ENCODE data around the gene ESD. TPM values are rescaled to one million over a fixed set of nuclear protein-coding genes. Genes with fewer than 3 reads are reported as not detected.

The ESD gene
- total and polyA plus RNA-seq, 2 donors (not counting 3 experiments of a cell fraction or from before 2014, with no cell fraction given) = 45.3 to 81.1 TPM

DNA sequence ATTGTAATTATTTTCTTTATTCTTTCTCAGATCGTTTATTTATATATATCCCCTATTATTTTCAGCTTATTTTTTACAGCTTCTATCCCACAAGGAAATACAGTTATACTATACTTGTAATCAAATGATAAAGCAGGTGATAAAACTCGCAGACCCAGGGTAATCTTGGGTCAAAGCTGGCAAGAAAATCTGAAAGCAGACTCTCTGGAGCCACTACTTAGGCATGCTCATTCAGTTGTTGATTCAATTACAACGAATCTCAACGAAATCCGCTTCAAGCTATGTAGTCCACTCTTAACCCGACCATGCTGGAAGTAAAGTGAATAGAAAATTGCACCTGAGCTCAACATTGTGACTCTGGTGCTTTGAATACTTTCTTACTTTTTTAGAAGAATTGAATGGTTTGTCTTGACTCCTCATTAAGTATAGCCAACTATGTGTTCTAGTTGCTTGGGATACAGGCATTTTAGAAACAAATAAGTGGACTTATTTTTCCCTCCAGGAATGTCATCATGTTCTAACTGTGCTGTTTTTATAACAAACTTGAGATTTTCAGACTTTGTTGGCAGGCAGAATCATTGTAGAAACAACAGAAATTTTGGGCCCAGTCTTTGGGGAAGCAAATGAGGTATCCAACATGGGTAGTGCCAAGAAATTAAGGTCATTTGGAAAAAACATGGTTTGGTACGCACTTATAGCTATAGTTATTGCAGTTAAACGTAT is 21.4 kb downstream of the ESD start:
- CTCF ChIA-PET = interaction anchor here (0.9 to 3.0 kb wide), 2 partner anchors 10 to 55 kb away, joined by 3 to 14 read pairs; no protein-coding TSS in a partner anchor
- no peaks in the 10 kb centered on the region for H3K27me3 ChIP-seq (ENCODE audit: control insufficient read depth in 2 of 2, insufficient read depth in 2 of 2, low read length in 2 of 2)
- TF ChIP-seq EZH2 (IDR thresholded peaks at IDR 0.05; ENCODE audit: borderline replicate concordance, low read depth, low read length, severe bottlenecking) (no peak), POLR2AphosphoS5 (IDR thresholded peaks at IDR 0.05; ENCODE audit: insufficient read depth, low read depth, low read length) (no peak), MYC (IDR thresholded peaks at IDR 0.05; ENCODE audit: low read depth, low read length) (no peak), FOS (IDR thresholded peaks at IDR 0.05; ENCODE audit: borderline replicate concordance, insufficient read depth, low read length) (no peak), POLR2A (IDR thresholded peaks at IDR 0.05; ENCODE audit: low read depth, low read length) (no peak), GATA2 (IDR thresholded peaks at IDR 0.05; ENCODE audit: insufficient read depth, insufficient read length, low read depth, low read length) (no peak)
- TF ChIP-seq, protein P1, sequence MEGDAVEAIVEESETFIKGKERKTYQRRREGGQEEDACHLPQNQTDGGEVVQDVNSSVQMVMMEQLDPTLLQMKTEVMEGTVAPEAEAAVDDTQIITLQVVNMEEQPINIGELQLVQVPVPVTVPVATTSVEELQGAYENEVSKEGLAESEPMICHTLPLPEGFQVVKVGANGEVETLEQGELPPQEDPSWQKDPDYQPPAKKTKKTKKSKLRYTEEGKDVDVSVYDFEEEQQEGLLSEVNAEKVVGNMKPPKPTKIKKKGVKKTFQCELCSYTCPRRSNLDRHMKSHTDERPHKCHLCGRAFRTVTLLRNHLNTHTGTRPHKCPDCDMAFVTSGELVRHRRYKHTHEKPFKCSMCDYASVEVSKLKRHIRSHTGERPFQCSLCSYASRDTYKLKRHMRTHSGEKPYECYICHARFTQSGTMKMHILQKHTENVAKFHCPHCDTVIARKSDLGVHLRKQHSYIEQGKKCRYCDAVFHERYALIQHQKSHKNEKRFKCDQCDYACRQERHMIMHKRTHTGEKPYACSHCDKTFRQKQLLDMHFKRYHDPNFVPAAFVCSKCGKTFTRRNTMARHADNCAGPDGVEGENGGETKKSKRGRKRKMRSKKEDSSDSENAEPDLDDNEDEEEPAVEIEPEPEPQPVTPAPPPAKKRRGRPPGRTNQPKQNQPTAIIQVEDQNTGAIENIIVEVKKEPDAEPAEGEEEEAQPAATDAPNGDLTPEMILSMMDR (IDR thresholded peaks at IDR 0.05; ENCODE audit: extremely low read depth in 1 of 2, insufficient read depth in 1 of 2, low read depth in 1 of 2, low read length in 2 of 2) = no peak
- H2AFZ ChIP-seq (ENCODE audit: low read depth, low read length) = no peak overlapping the region
- no peak overlapping the region for H3K9ac ChIP-seq (replicated peaks; ENCODE audit: extremely low read depth, insufficient read depth, low read length)
- no peak overlapping the region for H3K4me2 ChIP-seq (ENCODE audit: insufficient read depth, low read length)
- no peaks in the 10 kb centered on the region for H3K4me1 ChIP-seq (ENCODE audit: control insufficient read depth, extremely low read depth, insufficient read depth, low read length)
- H3K36me3 ChIP-seq (ENCODE audit: control insufficient read depth in 2 of 2, extremely low read depth in 1 of 2, insufficient read depth in 2 of 2, low read length in 2 of 2) = peaks cover 3 to 22% of the 10 kb centered on the region in 2 experiments
- H3K9me3 ChIP-seq (replicated peaks; ENCODE audit: control insufficient read depth, insufficient read depth, low read length) = no peaks in the 10 kb centered on the region
- dilution Hi-C loops (cut with MboI; ENCODE audit: extremely low pct_ligation_motif_present, low sequenced_read_pairs) (no loop called here), intact Hi-C loops (cut with micrococcal nuclease) (no loop called here)
- H4K20me1 ChIP-seq (replicated peaks; ENCODE audit: control insufficient read depth, extremely low read depth, insufficient read depth, low read length) = no peaks in the 10 kb centered on the region
- no peak overlapping the region for H3K4me3 ChIP-seq (replicated peaks in 1 of 3; ENCODE audit: insufficient read depth in 1 of 3, low read depth in 1 of 3, low read length in 3 of 3)
- no TSS peak for BruUV-seq (replicated peaks)
- H3K9me1 ChIP-seq (replicated peaks; ENCODE audit: control insufficient read depth, extremely low read depth, insufficient read depth, low read length) = no peaks in the 10 kb centered on the region
- no peak overlapping the region for H3K27ac ChIP-seq (ENCODE audit: insufficient read depth, low read depth, low read length)
- no peak for FAIRE-seq
- H3K79me2 ChIP-seq (ENCODE audit: control insufficient read depth, insufficient read depth, low read length) = no peaks in the 10 kb centered on the region
- no peak for DNase-seq (ENCODE audit: low read depth, low spot score)
- POLR2A ChIA-PET = no interaction called here

Measured in endothelial cell of umbilical vein (primary cell).